Endothelial cell (in vitro differentiated cells): ENCODE measurements around the gene NDC1. TPM values are rescaled to one million over a fixed set of nuclear protein-coding genes. Genes with fewer than 3 reads are reported as not detected.

Experiments used
- DNase-seq: peaks from one replicate; pipeline ENCODE4 v3.0.0; 2021; ENCODE audit warnings: low spot score
- H3K27ac Mint-ChIP-seq: one replicate; pipeline ENCODE4 v1.8.0; 2021; ENCODE audit warnings: mixed read lengths, inconsistent platforms; ENCODE audit not compliant: unreplicated experiment
- H3K27me3 Mint-ChIP-seq: one replicate; pipeline ENCODE4 v1.8.0; 2021; ENCODE audit warnings: mild to moderate bottlenecking, moderate library complexity, mixed read lengths, inconsistent platforms; ENCODE audit not compliant: unreplicated experiment
- H3K36me3 Mint-ChIP-seq: one replicate; pipeline ENCODE4 v1.8.0; 2021; ENCODE audit warnings: mild to moderate bottlenecking, low read depth, mixed read lengths, inconsistent platforms; ENCODE audit not compliant: unreplicated experiment
- H3K4me1 Mint-ChIP-seq: one replicate; pipeline ENCODE4 v1.8.0; 2021; ENCODE audit warnings: mild to moderate bottlenecking, mixed read lengths, inconsistent platforms; ENCODE audit not compliant: unreplicated experiment
- H3K4me3 Mint-ChIP-seq: one replicate; pipeline ENCODE4 v1.8.0; 2021; ENCODE audit warnings: mild to moderate bottlenecking, mixed read lengths, inconsistent platforms; ENCODE audit not compliant: unreplicated experiment
- H3K9me3 Mint-ChIP-seq: one replicate; pipeline ENCODE4 v1.8.0; 2021; ENCODE audit warnings: mixed read lengths, inconsistent platforms; ENCODE audit not compliant: unreplicated experiment
- total RNA-seq: library from RNA; stranded (reverse); fragmentation: NEBNext Ultra II Directional; extraction: Animal tissue kit (Norgen Biotek cat#: 25700); gene quantifications from one replicate; pipeline ENCODE4 v1.2.1, GENCODE V29; 2021; ENCODE audit not compliant: unreplicated experiment
- TF ChIP-seq, protein P1 (sequence below): fragments of 200-600 bp; sonication (generic); IDR thresholded peaks from one replicate; pipeline ENCODE4 v1.5.0; 2021; ENCODE audit warnings: antibody characterized with exemption; ENCODE audit not compliant: unreplicated experiment

The NDC1 gene
- total RNA-seq, 1 donor from 2014 or later = 13.3 TPM

DNA sequence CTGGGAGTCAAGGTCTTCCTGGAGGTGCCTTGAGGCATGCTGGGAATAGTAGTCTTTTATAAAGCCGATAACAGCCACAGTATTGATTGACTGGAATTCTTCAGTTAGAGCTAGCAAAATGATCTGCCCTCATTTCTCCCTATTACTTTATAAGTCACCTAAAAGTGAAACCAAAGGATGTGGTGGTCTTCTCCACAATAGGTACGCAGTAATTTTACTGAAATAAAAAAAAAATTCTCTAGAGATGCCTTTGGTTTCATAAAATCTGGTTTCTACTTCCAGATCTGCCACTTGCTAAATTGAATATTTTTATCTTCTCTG, 518 bp upstream of the NDC1 start:
- Mint-ChIP-seq H3K27ac (no peak overlapping the region), H3K36me3 (peaks cover 4% of the 10 kb centered on the region), H3K9me3 (peaks cover 4% of the 10 kb centered on the region), H3K27me3 (peaks cover 2% of the 10 kb centered on the region), H3K4me3 (peak overlapping the region; percentile 100), H3K4me1 (peaks cover 7% of the 10 kb centered on the region)
- no peak for DNase-seq
- TF ChIP-seq, protein P1, sequence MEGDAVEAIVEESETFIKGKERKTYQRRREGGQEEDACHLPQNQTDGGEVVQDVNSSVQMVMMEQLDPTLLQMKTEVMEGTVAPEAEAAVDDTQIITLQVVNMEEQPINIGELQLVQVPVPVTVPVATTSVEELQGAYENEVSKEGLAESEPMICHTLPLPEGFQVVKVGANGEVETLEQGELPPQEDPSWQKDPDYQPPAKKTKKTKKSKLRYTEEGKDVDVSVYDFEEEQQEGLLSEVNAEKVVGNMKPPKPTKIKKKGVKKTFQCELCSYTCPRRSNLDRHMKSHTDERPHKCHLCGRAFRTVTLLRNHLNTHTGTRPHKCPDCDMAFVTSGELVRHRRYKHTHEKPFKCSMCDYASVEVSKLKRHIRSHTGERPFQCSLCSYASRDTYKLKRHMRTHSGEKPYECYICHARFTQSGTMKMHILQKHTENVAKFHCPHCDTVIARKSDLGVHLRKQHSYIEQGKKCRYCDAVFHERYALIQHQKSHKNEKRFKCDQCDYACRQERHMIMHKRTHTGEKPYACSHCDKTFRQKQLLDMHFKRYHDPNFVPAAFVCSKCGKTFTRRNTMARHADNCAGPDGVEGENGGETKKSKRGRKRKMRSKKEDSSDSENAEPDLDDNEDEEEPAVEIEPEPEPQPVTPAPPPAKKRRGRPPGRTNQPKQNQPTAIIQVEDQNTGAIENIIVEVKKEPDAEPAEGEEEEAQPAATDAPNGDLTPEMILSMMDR = no peak

GRCh38 chr1:53837646-53837923, 511 bp downstream of the NDC1 start:
- no peak for DNase-seq
- Mint-ChIP-seq H3K27ac (peak overlapping the region; percentile 94), H3K4me1 (peaks cover 7% of the 10 kb centered on the region), H3K9me3 (peaks cover 4% of the 10 kb centered on the region), H3K4me3 (peak overlapping the region; percentile 100), H3K36me3 (peaks cover 4% of the 10 kb centered on the region), H3K27me3 (peaks cover 3% of the 10 kb centered on the region)
- TF ChIP-seq, protein P1 = no peak

GRCh38 chr1:53835491-53835890, 2.6 kb downstream of the NDC1 start:
- no peak overlapping the region for H3K27ac Mint-ChIP-seq
- H3K4me1 Mint-ChIP-seq = peaks cover 7% of the 10 kb centered on the region
- H3K36me3 Mint-ChIP-seq = no peaks in the 10 kb centered on the region
- no peak overlapping the region for H3K4me3 Mint-ChIP-seq
- no peak for DNase-seq
- peaks cover 3% of the 10 kb centered on the region for H3K27me3 Mint-ChIP-seq
- no peaks in the 10 kb centered on the region for H3K9me3 Mint-ChIP-seq
- TF ChIP-seq, protein P1 = no peak

GRCh38 chr1:53834776-53835175, 3.3 kb downstream of the NDC1 start:
- Mint-ChIP-seq H3K4me3 (no peak overlapping the region), H3K27me3 (peaks cover 3% of the 10 kb centered on the region), H3K4me1 (peaks cover 7% of the 10 kb centered on the region), H3K27ac (no peak overlapping the region), H3K36me3 (no peaks in the 10 kb centered on the region), H3K9me3 (no peaks in the 10 kb centered on the region)
- DNase-seq = no peak
- TF ChIP-seq, protein P1 = no peak

DNA sequence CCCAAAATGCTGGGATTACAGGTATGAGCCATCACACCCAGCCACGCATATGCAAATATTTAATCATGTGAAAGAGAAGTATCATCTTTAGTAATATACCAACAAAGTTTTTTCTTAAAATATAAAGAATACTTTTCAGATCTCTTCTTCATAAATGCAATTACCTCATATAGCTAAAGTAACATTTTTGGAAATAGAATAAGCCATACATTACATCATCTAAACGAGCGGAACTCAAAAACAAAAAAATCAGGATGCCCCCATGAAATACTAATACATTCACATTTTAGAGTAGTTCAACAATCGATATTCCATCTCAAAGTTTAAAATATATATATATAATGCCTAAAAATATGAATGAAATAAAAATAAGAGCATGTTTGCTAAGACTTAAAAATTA, 4.7 kb downstream of the NDC1 start:
- no peaks in the 10 kb centered on the region for H3K36me3 Mint-ChIP-seq
- H3K4me1 Mint-ChIP-seq = peaks cover 7% of the 10 kb centered on the region
- TF ChIP-seq, protein P1 = no peak
- no peaks in the 10 kb centered on the region for H3K9me3 Mint-ChIP-seq
- H3K4me3 Mint-ChIP-seq = no peak overlapping the region
- DNase-seq = no peak
- no peak overlapping the region for H3K27ac Mint-ChIP-seq
- H3K27me3 Mint-ChIP-seq = peaks cover 3% of the 10 kb centered on the region
